Adrenal gland (tissue), 12 donors: ENCODE measurements around the gene ZNF274. TPM values are rescaled to one million over a fixed set of nuclear protein-coding genes. Genes with fewer than 3 reads are reported as not detected.

Experiments
- DNase-seq, 7 donors: peaks; one replicate each; pipeline ENCODE4 v3.0.0-alpha.2; 2019 to 2020
- H3K27ac ChIP-seq, 5 donors: fragments of 200-600 bp; sonication (generic) in 4 of 5; 1 replicate in 3 of 5; 2 replicates in 2 of 5; pipeline versions ENCODE4 v1.5.1 to v1.8.0; 2016 to 2020; ENCODE audit warnings: mild to moderate bottlenecking in 1 of 5
- H3K27me3 ChIP-seq: fragments of 200-600 bp; 2 replicates; pipeline ENCODE4 v1.8.0; 2021
- H3K36me3 ChIP-seq, 2 donors: fragments of 200-600 bp; replicated peaks in 1 of 2; 1 replicate in 1 of 2; 2 replicates in 1 of 2; pipeline versions ENCODE4 v1.5.1 to v1.8.0; 2018 to 2022
- H3K4me1 ChIP-seq, 2 donors: fragments of 200-600 bp; replicated peaks in 1 of 2; 1 replicate in 1 of 2; 2 replicates in 1 of 2; pipeline versions ENCODE4 v1.5.1 to v1.8.0; 2018 to 2021
- H3K4me3 ChIP-seq, 4 donors: fragments of 200-600 bp; sonication (generic) in 3 of 4; one replicate each; pipeline ENCODE4 v1.5.1; 2016 to 2018
- H3K9me3 ChIP-seq, 3 donors: fragments of 200-600 bp; sonication (generic) in 1 of 3; replicated peaks in 1 of 3; 1 replicate in 2 of 3; 2 replicates in 1 of 3; pipeline versions ENCODE4 v1.5.1 to v1.8.0; 2016 to 2021
- POLR2A ChIP-seq, 2 donors: fragments of 450-650 bp; IDR thresholded peaks; one replicate each; pipeline ENCODE4 v1.6.1; 2017; ENCODE audit warnings: antibody characterized with exemption in 2 of 2, mild to moderate bottlenecking in 2 of 2, moderate library complexity in 1 of 2
- WGBS, 4 donors: extraction: QIAGEN DNeasy Blood & Tissue Kit in 2 of 4; methylation state at CpG; one replicate each; pipeline versions ENCODE4 v1.1.5 to v1.1.7; 2013 to 2017; 5-methylcytosine and 5-hydroxymethylcytosine counted together
- intact Hi-C, 2 donors: fragments of 100-400 bp; cut with DNase I; formaldehyde crosslinking; loops; one replicate each; pipeline versions ENCODE4 v1.14.1 to v1.15.0; 2022 to 2023
- polyA plus RNA-seq, 3 donors: library from polyadenylated mRNA; stranded (reverse); fragments of 200-250 nt in 2 of 3; fragments of 350-450 nt in 1 of 3; fragmentation: Illumina TruSeq in 1 of 3; extraction: RNeasy Lipid Tissue Mini Kit (QIAGEN cat#74804) in 1 of 3; gene quantifications; one replicate each; pipeline ENCODE4 v1.2.3, GENCODE V29; 2013 to 2014
- total RNA-seq, 9 donors: library from RNA; depleted of rRNA in 4 of 9; stranded (reverse); fragments of >200 nt in 4 of 9; fragments of 120-200 nt in 1 of 9; fragmentation: NEBNext Ultra II Directional in 1 of 9; extraction: Animal tissue kit (Norgen Biotek cat#: 25700) in 1 of 9; gene quantifications; one replicate each; pipeline versions ENCODE4 v1.1.0 to v1.2.4, GENCODE V29; 2013 to 2023
- TF ChIP-seq, protein P1 (sequence below), 6 experiments: fragments of 450-650 bp in 4 of 6; fragments of 200-600 bp in 2 of 6; sonication (generic) in 1 of 6; IDR thresholded peaks; 1 replicate in 5 of 6; 2 replicates in 1 of 6; pipeline versions ENCODE4 v1.5.1 to v1.8.0; 2016 to 2021; ENCODE audit warnings: antibody characterized with exemption in 6 of 6, mild to moderate bottlenecking in 2 of 6, moderate library complexity in 1 of 6
- donor health status: healthy with polysubstance abuse.
- donor health status: Bipolar disorder and iron deficiency.
- donor health status: DM: yes; HTN: yes; CAD: no.
- donor health status: DM: no; HTN: no; CAD: no.
- donor health status: DM: no; HTN: no; CAD: no.
- donor health status: DM: yes; HTN: yes; CAD: no.

The ZNF274 gene
- total and polyA plus RNA-seq, 12 donors, result 12.4 to 34.5 (median 21.9) TPM

DNA sequence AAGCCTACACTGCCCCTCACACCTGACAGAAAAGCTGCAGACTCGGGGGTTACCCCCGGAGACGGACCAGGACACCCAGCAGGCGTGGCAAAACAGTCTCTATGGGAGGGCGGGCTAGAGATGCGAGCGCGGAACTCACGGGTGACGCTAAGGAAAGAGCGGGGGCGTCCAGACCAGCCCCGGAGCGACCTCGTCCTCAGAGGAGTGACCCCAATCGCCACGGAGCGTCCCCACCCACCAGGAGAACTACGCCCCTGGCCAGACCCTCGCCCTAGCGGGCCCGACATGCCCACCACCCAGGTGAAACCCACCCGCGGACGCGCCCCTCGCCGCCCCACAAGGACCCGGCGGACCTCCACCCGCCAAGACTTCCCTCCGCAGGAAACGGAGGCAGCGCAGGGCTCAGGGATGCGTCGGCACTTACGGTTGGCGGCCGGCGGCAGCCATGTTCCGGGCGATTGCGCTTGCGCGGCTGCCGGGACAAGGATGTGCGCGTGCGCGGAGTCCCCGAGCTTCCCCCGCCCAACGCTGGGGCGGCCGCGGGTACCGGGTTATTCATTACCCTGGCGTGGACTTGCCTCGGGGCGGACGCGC lies 32.4 kb upstream of the ZNF274 start, which contains the start of gene ZNF329:
Gene ZNF329 (minus strand): TSS at position 462 of the 594 bp plus-strand sequence. CDS start 21,286 bp downstream, outside the sequence.
- intact Hi-C loops, result no loop called here
- 0 to 1% (median 0%) methylated on average over 19 to 62 of the region's 62 CpGs for WGBS, 4 donors
- Histone ChIP-seq H3K27me3 (no peaks in the 10 kb centered on the region), H3K9me3 (peaks cover 0 to 8% (median 0%) of the 10 kb centered on the region in 3 donors), H3K27ac (peak within 1 kb of the TSS in 4 of 5 donors; percentile 39 to 93 (median 65)), H3K36me3 (no peaks in the 10 kb centered on the region), H3K4me1 (peaks cover 6 to 24% of the 10 kb centered on the region in 2 donors), H3K4me3 (peak within 1 kb of the TSS; percentile 49 to 96 (median 78))
- DNase-seq, result peak; percentile 69 to 91 (median 84)
- peak; percentile 16 to 48 for TF ChIP-seq POLR2A (IDR thresholded peaks at IDR 0.05)
- TF ChIP-seq, protein P1, sequence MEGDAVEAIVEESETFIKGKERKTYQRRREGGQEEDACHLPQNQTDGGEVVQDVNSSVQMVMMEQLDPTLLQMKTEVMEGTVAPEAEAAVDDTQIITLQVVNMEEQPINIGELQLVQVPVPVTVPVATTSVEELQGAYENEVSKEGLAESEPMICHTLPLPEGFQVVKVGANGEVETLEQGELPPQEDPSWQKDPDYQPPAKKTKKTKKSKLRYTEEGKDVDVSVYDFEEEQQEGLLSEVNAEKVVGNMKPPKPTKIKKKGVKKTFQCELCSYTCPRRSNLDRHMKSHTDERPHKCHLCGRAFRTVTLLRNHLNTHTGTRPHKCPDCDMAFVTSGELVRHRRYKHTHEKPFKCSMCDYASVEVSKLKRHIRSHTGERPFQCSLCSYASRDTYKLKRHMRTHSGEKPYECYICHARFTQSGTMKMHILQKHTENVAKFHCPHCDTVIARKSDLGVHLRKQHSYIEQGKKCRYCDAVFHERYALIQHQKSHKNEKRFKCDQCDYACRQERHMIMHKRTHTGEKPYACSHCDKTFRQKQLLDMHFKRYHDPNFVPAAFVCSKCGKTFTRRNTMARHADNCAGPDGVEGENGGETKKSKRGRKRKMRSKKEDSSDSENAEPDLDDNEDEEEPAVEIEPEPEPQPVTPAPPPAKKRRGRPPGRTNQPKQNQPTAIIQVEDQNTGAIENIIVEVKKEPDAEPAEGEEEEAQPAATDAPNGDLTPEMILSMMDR (IDR thresholded peaks at IDR 0.05), result peak in 2 of 6 experiments; percentile 10 to 11

DNA sequence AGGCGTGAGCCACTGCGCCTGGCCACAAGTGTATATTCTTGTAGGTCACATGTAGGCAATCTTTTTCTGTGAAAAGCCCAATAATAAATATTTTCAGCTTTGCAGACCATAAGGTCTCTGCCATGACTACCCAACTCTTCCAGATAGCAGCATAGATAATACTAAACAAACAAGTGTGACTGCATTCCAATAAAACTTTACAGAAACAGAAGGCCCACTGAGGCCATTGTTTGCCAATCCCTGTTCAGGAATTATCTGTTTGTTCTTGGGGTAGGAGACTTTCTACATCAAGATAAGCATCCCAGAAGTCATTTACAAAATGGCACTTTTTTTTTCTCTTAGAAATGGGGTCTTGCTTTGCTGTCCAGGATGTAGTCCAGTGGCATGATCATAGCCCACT lies 29.5 kb upstream of the ZNF274 start:
- intact Hi-C loops, result no loop called here
- peaks cover 6 to 25% of the 10 kb centered on the region in 2 donors for H3K4me1 ChIP-seq
- H3K36me3 ChIP-seq, result no peaks in the 10 kb centered on the region
- no peaks in the 10 kb centered on the region for H3K9me3 ChIP-seq
- TF ChIP-seq, protein P1 (IDR thresholded peaks at IDR 0.05), result no peak
- no peak for TF ChIP-seq POLR2A (IDR thresholded peaks at IDR 0.05)
- no peak overlapping the region for H3K4me3 ChIP-seq
- DNase-seq, result no peak
- H3K27ac ChIP-seq, result no peak overlapping the region
- WGBS, 4 donors, result 94 to 100% (median 97%) methylated on average over 2 of the region's 2 CpGs
- H3K27me3 ChIP-seq, result no peaks in the 10 kb centered on the region

DNA sequence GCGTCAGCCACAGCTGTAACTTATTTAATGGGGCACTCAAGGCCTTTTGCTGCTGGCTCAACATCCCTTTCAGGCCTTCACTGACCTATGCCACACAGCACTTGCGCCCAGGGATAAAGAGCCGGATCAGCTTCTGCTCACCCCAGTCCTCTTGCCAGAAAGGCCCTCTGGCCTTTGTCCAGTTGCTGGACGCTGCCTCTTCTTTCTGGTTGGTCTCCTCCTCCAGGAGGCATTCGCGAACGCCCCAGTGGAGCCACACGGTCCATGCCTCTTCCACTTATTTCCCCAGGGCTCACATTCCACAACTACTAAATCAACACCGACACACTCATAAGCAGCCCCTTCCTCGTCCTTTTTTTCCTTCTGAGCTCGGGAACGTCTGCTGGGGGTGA lies 28.6 kb upstream of the ZNF274 start:
- TF ChIP-seq, protein P1 (IDR thresholded peaks at IDR 0.05), result no peak
- Histone ChIP-seq H3K36me3 (no peaks in the 10 kb centered on the region), H3K27ac (peak overlapping the region; percentile 41 to 95 (median 90)), H3K9me3 (no peaks in the 10 kb centered on the region), H3K4me3 (peak overlapping the region; percentile 51 to 86 (median 70)), H3K27me3 (no peaks in the 10 kb centered on the region), H3K4me1 (peaks cover 6 to 25% of the 10 kb centered on the region in 2 donors)
- intact Hi-C loops, result loop anchor here in 1 of 2 donors (2.0 kb wide), 1 partner anchor 1049 kb away; no protein-coding TSS in a partner anchor
- DNase-seq, result peak; percentile 32 to 76 (median 62)
- WGBS, 4 donors, result 5 to 16% (median 8%) methylated on average over 9 to 12 of the region's 12 CpGs

DNA sequence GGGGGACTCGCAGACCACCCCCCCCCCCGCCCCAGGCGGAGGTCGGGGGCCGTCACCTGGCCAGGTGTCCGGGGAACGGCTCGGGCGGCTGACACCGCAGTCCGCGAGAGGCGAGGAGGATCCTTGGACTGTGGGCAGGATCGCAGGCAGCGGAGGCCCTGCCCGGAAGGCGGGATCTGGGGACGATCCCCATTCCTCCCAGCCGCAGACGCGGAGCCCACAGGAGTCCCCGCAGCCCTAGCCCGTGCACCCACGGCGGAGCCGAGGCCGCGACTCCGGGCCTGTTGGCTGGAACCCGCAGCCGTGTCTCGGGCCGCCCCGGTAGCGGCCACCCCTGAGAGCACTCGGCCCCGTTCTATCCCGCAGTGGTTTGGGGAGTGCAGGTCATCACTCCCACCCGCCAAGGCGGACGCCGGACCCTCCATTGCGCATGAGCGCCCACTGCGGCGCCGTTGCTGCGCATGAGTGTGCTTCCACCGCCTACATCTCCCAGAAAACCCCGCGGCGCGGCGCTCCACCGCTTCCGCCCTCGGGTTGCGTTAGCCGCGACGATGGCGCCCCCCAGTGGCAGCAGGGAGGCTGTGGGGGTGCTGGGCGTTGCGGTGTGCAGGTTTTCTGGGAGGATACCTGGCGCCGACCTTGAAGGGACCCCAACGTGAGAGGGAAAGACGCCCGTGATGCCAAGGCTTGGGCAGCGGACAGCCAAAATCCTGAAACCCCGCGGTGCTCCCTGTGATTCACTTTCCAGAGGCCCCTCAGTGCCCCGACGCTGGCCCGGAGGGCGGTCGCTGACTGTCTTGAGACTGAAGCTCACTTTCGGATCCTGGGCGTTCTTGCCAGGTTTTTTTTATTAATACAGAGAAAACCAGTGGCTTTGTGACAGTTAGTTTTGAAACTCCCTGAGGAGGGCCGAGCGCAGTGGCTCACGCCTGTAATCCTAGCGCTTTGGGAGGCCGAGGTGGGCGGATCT lies 27.9 kb upstream of the ZNF274 start:
- DNase-seq, result peak; percentile 94 to 98 (median 97)
- Histone ChIP-seq H3K4me1 (peaks cover 6 to 21% of the 10 kb centered on the region in 2 donors), H3K36me3 (no peaks in the 10 kb centered on the region), H3K9me3 (no peaks in the 10 kb centered on the region), H3K4me3 (peak overlapping the region; percentile 51 to 86 (median 70)), H3K27ac (peak overlapping the region; percentile 41 to 95 (median 90)), H3K27me3 (no peaks in the 10 kb centered on the region)
- WGBS, 4 donors, result 2 to 20% (median 7%) methylated on average over 9 to 85 of the region's 85 CpGs
- intact Hi-C loops, result loop anchor here in 1 of 2 donors (2.0 to 5.0 kb wide), 3 partner anchors 133 to 1050 kb away; no protein-coding TSS in a partner anchor
- peak; percentile 67 to 89 for TF ChIP-seq POLR2A (IDR thresholded peaks at IDR 0.05)
- TF ChIP-seq, protein P1 (IDR thresholded peaks at IDR 0.05), result peak; percentile 95 to 99 (median 98)
